ENCODE data around the gene PLSCR3. TPM values are rescaled to one million over a fixed set of nuclear protein-coding genes. Genes with fewer than 3 reads are reported as not detected.

The PLSCR3 gene
- total and polyA plus RNA-seq, 2 experiments from 2014 or later, result 30.0 to 34.3 TPM

- no peak overlapping the region for H3K27ac ChIP-seq (ENCODE audit: low read depth)
- peak overlapping the region; percentile 82 for H3K4me3 Mint-ChIP-seq
- peak overlapping the region; percentile 69; the same call in 1 of the 2 replicates for H2AFZ ChIP-seq
Measured at GRCh38 chr17:7352503-7352889, 41.8 kb downstream of the PLSCR3 start.

DNA sequence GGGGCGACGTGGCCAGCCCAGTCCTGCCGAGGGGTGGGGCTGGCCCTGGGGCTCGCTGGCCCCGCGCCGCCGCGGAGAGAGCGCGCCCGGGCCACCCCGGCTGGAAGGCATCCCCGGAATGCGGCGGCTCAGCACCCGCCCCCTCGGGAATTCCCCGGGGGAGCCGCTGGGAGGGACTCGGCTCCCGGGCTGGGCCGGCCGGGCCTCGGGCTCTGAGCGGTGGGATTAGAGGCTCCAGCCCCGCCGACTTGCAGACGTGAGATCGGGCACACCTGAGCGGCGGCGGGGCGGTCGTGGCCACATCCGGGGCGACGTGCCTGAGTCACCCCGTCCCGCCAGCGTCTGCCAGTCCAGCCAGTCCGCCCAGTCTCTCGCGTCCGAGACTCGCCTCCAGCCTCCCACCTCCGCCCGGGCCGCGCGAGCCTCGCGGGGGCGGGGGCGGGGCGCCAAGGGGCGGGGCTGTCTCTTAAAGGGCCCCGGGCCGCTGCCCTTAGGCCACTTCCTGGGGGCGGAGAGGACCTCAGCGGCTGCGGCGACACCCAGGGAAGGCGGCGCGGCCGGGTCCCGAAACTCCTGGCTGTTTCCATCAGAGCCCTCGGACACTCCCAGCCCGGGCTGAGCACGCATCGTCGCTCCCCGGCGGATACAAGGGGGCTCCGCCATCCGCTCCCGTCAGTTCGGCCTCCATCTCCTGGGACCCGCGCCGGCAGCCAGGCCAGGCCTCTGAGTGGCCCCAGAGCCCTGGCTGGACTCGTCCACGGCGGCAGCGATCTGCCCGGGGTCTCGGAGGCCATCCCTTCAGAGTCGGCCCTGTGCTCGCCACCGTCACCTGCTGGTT, 42.4 kb downstream of the PLSCR3 start, which contains the start of gene KCTD11:
Gene KCTD11, plus strand, starts transcription at position 498 of the 838 bp plus-strand sequence.
- no peaks in the 10 kb centered on the region for H3K79me2 ChIP-seq (replicated peaks; ENCODE audit: insufficient read depth)
- peaks cover 23% of the 10 kb centered on the region for H3K4me1 ChIP-seq (ENCODE audit: insufficient read depth)
- Mint-ChIP-seq H3K27ac (peak within 1 kb of the TSS; percentile 42; the same call in 1 of the 2 replicates), H3K36me3 (ENCODE audit: low read depth) (peaks cover 4% of the 10 kb centered on the region; the same call in 1 of the 3 replicates), H3K4me1 (peaks cover 34% of the 10 kb centered on the region), H3K27me3 (ENCODE audit: insufficient read depth, low read depth, poor library complexity) (peaks cover 47% of the 10 kb centered on the region), H3K9me3 (no peaks in the 10 kb centered on the region), H3K4me3 (peak within 1 kb of the TSS; percentile 82)
- peak within 1 kb of the TSS; percentile 97 for H3K27ac ChIP-seq (ENCODE audit: low read depth)
- DNase-seq (ENCODE audit: low spot score) (peak; percentile 94), ATAC-seq (peak; percentile 63)
- peak within 1 kb of the TSS; percentile 69 for H2AFZ ChIP-seq
- H3K36me3 ChIP-seq (ENCODE audit: insufficient read depth), result no peaks in the 10 kb centered on the region
- H4K20me1 ChIP-seq (replicated peaks; ENCODE audit: insufficient read depth), result no peaks in the 10 kb centered on the region; the same call in 1 of the 2 replicates
- H3K4me2 ChIP-seq, result peak within 1 kb of the TSS; percentile 99
- peak within 1 kb of the TSS; percentile 96 for H3K4me3 ChIP-seq
- no peaks in the 10 kb centered on the region for H3K9me2 ChIP-seq (ENCODE audit: insufficient read depth)
- peaks cover 18% of the 10 kb centered on the region for H3F3A ChIP-seq (replicated peaks; ENCODE audit: low read depth)
- H3K27me3 ChIP-seq (ENCODE audit: insufficient read depth), result no peaks in the 10 kb centered on the region
- TF ChIP-seq, protein P1, sequence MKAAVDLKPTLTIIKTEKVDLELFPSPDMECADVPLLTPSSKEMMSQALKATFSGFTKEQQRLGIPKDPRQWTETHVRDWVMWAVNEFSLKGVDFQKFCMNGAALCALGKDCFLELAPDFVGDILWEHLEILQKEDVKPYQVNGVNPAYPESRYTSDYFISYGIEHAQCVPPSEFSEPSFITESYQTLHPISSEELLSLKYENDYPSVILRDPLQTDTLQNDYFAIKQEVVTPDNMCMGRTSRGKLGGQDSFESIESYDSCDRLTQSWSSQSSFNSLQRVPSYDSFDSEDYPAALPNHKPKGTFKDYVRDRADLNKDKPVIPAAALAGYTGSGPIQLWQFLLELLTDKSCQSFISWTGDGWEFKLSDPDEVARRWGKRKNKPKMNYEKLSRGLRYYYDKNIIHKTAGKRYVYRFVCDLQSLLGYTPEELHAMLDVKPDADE (IDR thresholded peaks at IDR 0.05), result no peak
- no peak for TF ChIP-seq ZNF331 (CRISPR knock-in tag; IDR thresholded peaks at IDR 0.05; ENCODE audit: low read depth)
- no peak for TF ChIP-seq JUNB (IDR thresholded peaks at IDR 0.05; ENCODE audit: unreplicated experiment)
- 0 out of 2 replicates have a peak, but pooled peaks have one; percentile 8 for TF ChIP-seq CREB1 (CRISPR knock-in tag; IDR thresholded peaks at IDR 0.05; ENCODE audit: low read depth)
- TF ChIP-seq, protein P2, sequence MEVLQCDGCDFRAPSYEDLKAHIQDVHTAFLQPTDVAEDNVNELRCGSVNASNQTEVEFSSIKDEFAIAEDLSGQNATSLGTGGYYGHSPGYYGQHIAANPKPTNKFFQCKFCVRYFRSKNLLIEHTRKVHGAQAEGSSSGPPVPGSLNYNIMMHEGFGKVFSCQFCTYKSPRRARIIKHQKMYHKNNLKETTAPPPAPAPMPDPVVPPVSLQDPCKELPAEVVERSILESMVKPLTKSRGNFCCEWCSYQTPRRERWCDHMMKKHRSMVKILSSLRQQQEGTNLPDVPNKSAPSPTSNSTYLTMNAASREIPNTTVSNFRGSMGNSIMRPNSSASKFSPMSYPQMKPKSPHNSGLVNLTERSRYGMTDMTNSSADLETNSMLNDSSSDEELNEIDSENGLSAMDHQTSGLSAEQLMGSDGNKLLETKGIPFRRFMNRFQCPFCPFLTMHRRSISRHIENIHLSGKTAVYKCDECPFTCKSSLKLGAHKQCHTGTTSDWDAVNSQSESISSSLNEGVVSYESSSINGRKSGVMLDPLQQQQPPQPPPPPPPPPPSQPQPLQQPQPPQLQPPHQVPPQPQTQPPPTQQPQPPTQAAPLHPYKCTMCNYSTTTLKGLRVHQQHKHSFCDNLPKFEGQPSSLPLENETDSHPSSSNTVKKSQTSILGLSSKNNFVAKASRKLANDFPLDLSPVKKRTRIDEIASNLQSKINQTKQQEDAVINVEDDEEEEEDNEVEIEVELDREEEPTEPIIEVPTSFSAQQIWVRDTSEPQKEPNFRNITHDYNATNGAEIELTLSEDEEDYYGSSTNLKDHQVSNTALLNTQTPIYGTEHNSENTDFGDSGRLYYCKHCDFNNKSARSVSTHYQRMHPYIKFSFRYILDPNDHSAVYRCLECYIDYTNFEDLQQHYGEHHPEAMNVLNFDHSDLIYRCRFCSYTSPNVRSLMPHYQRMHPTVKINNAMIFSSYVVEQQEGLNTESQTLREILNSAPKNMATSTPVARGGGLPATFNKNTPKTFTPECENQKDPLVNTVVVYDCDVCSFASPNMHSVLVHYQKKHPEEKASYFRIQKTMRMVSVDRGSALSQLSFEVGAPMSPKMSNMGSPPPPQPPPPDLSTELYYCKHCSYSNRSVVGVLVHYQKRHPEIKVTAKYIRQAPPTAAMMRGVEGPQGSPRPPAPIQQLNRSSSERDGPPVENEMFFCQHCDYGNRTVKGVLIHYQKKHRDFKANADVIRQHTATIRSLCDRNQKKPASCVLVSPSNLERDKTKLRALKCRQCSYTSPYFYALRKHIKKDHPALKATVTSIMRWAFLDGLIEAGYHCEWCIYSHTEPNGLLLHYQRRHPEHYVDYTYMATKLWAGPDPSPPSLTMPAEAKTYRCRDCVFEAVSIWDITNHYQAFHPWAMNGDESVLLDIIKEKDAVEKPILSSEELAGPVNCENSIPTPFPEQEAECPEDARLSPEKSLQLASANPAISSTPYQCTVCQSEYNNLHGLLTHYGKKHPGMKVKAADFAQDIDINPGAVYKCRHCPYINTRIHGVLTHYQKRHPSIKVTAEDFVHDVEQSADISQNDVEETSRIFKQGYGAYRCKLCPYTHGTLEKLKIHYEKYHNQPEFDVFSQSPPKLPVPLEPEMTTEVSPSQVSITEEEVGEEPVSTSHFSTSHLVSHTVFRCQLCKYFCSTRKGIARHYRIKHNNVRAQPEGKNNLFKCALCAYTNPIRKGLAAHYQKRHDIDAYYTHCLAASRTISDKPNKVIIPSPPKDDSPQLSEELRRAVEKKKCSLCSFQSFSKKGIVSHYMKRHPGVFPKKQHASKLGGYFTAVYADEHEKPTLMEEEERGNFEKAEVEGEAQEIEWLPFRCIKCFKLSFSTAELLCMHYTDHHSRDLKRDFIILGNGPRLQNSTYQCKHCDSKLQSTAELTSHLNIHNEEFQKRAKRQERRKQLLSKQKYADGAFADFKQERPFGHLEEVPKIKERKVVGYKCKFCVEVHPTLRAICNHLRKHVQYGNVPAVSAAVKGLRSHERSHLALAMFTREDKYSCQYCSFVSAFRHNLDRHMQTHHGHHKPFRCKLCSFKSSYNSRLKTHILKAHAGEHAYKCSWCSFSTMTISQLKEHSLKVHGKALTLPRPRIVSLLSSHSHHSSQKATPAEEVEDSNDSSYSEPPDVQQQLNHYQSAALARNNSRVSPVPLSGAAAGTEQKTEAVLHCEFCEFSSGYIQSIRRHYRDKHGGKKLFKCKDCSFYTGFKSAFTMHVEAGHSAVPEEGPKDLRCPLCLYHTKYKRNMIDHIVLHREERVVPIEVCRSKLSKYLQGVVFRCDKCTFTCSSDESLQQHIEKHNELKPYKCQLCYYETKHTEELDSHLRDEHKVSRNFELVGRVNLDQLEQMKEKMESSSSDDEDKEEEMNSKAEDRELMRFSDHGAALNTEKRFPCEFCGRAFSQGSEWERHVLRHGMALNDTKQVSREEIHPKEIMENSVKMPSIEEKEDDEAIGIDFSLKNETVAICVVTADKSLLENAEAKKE (CRISPR knock-in tag; IDR thresholded peaks at IDR 0.05), result no peak

More at GRCh38 chr17:7352503-7352889, 41.8 kb downstream of the PLSCR3 start:
- no peaks in the 10 kb centered on the region for H3K79me2 ChIP-seq (replicated peaks; ENCODE audit: insufficient read depth)
- DNase-seq (ENCODE audit: low spot score), result no peak
- no peak for TF ChIP-seq EZH2phosphoT487 (IDR thresholded peaks at IDR 0.05; ENCODE audit: unreplicated experiment)
- TF ChIP-seq, protein P3, sequence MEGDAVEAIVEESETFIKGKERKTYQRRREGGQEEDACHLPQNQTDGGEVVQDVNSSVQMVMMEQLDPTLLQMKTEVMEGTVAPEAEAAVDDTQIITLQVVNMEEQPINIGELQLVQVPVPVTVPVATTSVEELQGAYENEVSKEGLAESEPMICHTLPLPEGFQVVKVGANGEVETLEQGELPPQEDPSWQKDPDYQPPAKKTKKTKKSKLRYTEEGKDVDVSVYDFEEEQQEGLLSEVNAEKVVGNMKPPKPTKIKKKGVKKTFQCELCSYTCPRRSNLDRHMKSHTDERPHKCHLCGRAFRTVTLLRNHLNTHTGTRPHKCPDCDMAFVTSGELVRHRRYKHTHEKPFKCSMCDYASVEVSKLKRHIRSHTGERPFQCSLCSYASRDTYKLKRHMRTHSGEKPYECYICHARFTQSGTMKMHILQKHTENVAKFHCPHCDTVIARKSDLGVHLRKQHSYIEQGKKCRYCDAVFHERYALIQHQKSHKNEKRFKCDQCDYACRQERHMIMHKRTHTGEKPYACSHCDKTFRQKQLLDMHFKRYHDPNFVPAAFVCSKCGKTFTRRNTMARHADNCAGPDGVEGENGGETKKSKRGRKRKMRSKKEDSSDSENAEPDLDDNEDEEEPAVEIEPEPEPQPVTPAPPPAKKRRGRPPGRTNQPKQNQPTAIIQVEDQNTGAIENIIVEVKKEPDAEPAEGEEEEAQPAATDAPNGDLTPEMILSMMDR (conservative IDR thresholded peaks at IDR 0.05; ENCODE audit: low read depth in 2 of 2), result peak in 1 of 2 experiments; percentile 59; a peak in 1 of 4 replicates
- peak overlapping the region; percentile 99 for H3K4me2 ChIP-seq
- no peaks in the 10 kb centered on the region for H3K27me3 ChIP-seq (ENCODE audit: insufficient read depth)
- no peaks in the 10 kb centered on the region; the same call in 1 of the 2 replicates for H4K20me1 ChIP-seq (replicated peaks; ENCODE audit: insufficient read depth)
- peaks cover 4% of the 10 kb centered on the region; the same call in 1 of the 3 replicates for H3K36me3 Mint-ChIP-seq (ENCODE audit: low read depth)
- H3K4me3 ChIP-seq, result peak overlapping the region; percentile 96
- H3K4me1 ChIP-seq (ENCODE audit: insufficient read depth), result peaks cover 24% of the 10 kb centered on the region
- peaks cover 34% of the 10 kb centered on the region for H3K4me1 Mint-ChIP-seq
- H3K27me3 Mint-ChIP-seq (ENCODE audit: insufficient read depth, low read depth, poor library complexity), result peaks cover 47% of the 10 kb centered on the region
- H3F3A ChIP-seq (replicated peaks; ENCODE audit: low read depth), result peaks cover 18% of the 10 kb centered on the region
- no peaks in the 10 kb centered on the region for H3K9me2 ChIP-seq (ENCODE audit: insufficient read depth)
- peak overlapping the region; percentile 42; the same call in 1 of the 2 replicates for H3K27ac Mint-ChIP-seq
- no peaks in the 10 kb centered on the region for H3K9me3 Mint-ChIP-seq
- H3K36me3 ChIP-seq (ENCODE audit: insufficient read depth), result no peaks in the 10 kb centered on the region
- no peak for ATAC-seq

Data from GM23338 (cell line).